NCI-H82 (cell line): ENCODE results near the gene MYLK.
A peak's percentile ranks its signal among the peaks of the same experiment; 100 is the strongest.
"Not testable (repeated sequence)": the region's sequence is repeated elsewhere in the genome, so short reads cannot be mapped to it uniquely, and the experiment has no call there.

Experiments
- DNase-seq: peaks from one replicate; lab custom pipeline; 2025; lab: John Stamatoyannopoulos, UW

MYLK gene

GRCh38 chr3:123623346-123623880, 260.7 kb downstream of the MYLK start:
- no peak for DNase-seq

DNA sequence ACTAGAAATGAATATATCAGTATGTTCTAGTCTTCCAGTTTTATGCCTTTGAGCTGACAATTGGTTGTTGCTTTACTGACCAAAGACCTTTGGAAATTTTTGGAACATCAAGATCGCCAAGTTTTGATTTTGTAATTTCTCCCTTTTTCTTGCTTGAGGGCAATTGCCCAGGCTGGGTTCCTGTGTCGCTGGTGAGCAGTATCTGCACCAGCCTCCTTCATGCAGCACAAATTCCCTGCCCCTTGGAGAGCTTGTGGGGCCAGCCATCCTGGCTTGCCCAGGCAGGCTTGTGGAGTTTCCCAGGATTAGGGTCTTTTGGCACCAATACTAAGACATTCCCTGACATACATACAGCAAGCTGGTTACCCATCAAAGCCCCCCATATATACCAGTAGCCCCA, 261.4 kb downstream of the MYLK start:
- no peak for DNase-seq

GRCh38 chr3:123621850-123622189, 262.3 kb downstream of the MYLK start:
- no peak for DNase-seq

GRCh38 chr3:123621186-123621849, 262.8 kb downstream of the MYLK start:
- peak; percentile 28 for DNase-seq

DNA sequence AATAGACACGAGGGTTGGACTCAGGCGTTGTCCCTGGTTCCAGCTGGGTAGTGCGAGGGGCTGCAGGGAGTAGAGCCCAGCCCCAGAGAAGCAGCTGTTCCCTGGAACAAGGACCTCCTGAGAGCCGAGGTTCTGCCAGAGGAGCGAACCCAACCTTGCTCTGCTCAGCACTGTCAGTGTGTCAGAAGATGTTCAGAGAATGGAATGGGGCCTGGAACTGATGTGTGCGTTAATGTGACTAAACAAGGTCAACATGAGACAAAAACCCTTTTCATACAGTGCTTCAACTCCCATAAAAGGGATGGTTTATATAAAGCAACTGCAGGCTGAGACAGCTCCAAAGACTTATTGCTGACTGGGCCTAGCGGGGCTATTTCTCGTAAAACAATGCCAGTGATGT, 263.8 kb downstream of the MYLK start:
- DNase-seq: no peak

DNA sequence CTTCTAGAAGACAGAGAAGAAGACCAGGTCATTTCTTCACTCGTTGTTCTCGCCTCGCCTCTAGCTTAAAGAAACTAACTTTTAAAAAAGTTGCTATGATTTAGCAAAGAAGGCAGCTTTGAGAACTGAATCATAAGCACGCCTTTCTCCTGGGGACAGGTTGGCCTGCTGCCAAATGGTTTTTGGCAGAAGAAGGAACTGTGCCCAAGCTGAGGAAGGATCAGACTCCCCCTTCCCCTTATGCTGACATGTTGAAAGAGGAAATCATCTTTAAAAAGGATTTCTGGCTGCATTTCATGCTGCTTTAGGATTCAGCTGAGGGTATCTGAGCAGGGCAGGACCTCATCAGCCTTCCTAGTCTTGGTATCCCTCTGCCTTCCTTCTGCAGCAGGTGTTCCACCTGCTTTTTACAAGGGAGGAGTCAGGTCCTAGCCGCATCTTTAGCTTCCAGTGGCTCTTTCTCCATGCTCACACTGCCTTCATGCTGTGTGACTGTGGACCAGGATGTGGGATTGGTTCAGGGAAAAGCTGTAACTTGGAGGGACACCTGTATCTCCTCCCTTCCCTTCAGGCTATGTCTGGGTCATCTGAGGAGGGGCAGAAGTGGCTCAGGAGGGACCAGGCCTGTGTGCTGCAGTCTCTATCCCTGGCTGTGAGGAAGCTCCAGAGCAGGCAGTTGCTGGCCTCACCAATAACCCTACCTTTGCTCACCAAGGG, 265.2 kb downstream of the MYLK start:
- peak; percentile 53 for DNase-seq

DNA sequence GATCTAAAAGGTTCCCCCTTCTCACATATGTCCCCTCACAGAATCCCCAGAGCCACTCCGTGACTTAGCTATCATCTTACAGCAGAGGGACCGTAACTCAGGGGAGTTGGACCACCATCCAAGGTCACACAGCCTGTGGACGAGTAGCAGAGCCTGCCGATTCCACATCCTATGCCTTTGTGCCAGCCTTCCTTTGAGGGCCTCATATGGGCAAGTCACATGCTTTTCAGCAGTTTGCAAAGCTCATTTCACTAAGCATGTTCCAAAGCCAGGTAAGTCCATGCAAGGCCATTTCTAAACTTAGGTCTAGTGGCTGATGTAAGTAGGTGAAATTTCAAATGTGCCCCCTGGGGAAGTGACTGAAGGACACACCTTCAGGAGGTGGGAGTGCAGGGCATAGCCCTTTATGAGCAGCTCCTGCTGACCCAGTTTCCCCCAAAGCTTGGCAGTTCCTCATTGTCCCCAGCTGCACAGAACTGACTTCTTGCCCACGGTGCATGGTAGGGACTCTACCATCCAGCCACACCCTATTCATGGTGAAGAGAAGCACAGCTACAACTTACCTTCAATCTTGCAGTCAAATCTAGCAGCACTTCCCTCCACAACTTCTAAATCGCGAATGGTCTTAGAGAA, 265.9 kb downstream of the MYLK start:
- DNase-seq: no peak

DNA sequence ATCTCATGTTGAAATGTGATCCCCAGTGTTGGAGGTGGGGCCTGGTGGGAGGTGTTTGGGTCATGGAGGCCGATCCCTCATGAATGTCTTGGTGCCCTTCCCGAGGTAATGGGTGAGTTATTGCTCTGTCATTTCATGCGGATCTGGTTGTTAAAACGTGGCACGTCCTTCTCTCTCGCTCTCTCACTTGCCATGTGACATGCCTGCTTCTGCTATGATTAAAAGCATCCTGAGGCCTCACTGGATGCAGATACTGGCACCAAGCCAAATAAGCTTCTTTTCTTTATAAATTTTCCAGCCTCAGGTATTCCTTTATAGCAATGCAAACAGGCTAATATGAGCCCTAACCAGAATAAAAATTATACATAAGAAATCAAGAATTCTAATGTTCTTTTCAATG, 267.5 kb downstream of the MYLK start:
- DNase-seq: no peak

DNA sequence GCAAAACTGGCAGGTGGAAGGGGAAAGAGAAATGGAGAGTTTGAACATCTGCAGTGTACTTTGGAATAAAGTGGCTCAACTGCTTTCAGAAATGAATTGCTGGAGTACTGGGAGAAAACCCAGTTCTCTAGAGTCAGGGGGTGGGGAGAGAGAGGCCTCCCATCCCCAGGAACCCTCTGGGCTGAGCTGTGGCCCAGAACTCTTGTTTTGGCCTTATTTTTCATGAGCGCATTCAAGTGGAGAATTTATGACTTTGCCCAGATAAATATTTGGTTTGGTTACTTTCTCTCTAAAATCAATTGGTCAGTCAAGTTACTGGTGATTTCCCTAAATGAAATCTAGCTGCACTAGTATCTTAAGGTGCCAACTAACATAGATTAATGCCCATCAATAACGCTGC, 270.6 kb downstream of the MYLK start:
- DNase-seq: no peak

- not testable (repeated sequence) for DNase-seq
Observed at GRCh38 chr3:123611674-123612073, 272.5 kb downstream of the MYLK start.

DNA sequence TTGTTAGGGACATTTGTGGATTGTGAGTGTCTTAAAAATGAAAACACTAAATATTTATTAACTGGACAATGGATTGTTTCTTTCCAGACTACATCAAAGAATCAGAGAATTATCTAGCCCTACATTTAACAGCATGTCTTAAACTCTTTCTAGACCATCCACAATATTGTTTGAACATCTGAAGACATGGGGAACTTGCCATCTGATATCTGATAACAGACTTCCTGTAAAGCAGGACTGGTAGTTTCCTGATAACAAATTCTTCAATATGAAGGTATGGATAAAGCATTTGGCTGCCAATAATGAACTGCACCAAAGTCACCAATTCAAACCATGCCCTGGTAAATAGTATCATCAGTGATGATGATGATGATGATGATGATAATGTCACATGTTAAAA, 273.1 kb downstream of the MYLK start:
- DNase-seq: no peak

DNA sequence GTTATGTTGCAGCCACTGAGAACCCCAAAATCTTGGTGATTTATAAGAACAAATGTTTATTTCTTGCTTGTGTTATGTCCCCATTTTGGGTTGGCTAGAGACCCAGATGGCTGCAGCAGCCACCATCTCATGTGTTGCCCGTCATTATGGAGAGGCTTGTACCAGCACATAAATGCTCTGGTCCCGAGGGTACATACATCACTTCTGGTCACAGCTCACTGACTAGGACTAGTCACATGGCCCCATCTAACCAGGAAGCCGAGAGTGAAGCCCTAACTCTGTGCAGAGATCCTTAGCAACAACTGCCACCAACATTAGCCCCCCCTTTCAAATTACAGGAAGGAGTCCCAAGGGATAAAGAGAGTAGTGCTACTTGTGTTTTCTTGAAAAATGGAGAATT, 273.8 kb downstream of the MYLK start:
- DNase-seq: peak; percentile 22

DNA sequence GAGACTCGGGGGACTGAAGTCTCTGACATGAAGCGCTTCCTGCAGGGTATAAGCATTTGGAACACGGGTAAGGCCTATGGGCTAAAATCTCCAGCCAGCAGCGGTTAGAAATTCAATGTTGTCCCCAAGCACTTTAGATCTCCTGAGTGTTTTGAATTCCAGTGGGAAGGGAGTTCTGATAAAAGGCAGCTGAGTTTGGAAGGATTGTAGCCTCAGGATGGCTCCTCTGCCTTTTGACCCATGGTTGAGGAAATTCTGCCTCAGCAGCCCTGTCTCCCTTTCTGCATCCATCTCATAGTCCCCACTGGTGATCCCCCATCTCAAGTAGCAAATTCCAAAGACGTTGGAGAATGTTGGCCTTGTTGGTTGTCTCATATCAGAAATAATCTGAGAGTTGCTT, 275.1 kb downstream of the MYLK start:
- no peak for DNase-seq

DNA sequence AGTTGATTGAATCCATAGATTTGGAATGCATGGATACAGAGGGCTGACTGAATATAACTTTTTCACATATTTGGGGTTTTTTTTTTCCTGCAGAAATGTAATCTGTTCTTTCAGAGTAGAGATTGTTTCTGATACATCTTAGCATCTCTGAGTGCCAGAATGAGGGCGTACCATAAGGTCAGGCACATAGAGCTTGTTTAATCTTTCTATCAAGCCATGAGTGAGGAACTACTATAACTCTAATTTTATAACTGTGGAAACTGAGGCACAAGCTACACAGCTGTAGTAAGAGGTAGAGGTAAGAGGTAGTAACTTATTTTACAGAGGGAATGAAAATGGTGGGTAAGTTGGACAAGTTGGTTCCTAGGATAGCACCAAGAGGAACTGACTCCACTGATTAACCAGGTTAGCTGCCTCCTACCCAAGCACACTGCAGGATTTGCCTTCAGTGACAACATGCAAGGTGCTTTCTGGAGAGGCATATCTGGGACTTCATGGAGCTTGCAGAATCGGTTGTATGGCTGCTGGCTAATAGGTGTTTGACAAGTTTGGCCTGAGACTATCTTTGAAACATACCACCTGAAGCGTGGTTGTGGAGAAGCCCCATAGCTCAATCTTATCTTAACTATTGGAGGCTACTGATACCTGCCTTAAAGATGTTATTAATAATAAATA, 275.7 kb downstream of the MYLK start:
- no peak for DNase-seq

DNA sequence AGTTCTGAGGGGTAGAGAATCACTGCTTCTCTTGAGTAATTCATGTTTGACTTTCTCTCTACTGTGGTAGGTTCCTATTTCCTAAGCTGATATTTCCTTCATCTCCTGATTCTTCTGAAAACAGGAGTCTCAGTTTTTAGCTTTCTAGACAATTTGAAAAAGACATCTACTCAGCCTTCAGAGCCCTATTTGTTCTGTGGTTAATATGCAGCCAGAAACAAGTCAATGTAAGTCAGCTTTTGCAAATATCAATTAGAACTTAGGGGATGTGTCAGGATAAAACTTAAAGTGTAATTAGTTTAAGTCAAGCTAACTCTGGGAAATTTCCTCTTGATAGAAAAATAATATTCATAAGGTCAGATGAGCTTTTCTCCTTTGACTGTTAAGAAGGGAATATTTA, 277.6 kb downstream of the MYLK start:
- no peak for DNase-seq

GRCh38 chr3:123605789-123606234, 278.3 kb downstream of the MYLK start:
- DNase-seq: no peak

GRCh38 chr3:123603153-123603552, 281.0 kb downstream of the MYLK start:
- DNase-seq: not testable (repeated sequence)

- DNase-seq: no peak
Observed at GRCh38 chr3:123602325-123602724, 281.8 kb downstream of the MYLK start.

DNA sequence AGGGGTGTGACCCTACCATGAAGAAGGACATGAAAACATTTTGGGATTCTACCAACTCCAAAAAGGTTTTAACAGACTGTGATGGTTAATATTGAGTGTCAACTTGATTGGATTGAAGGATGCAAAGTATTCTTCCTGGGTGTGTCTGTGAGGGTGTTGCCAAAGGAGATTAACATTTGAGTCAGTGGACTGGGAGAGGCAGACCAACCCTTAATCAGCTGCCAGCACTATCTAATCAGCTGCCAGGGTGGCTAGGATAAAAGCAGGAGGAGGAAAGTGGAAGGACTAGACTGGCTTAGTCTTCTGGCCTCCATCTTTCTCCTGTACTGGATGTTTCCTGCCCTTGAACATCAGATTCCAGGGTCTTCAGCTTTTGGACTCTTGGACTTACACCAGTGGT, 283.3 kb downstream of the MYLK start:
- DNase-seq: peak; percentile 90

GRCh38 chr3:123597561-123597960, 286.6 kb downstream of the MYLK start:
- DNase-seq: no peak

- no peak for DNase-seq
Observed at GRCh38 chr3:123595396-123596180, 288.5 kb downstream of the MYLK start.

DNA sequence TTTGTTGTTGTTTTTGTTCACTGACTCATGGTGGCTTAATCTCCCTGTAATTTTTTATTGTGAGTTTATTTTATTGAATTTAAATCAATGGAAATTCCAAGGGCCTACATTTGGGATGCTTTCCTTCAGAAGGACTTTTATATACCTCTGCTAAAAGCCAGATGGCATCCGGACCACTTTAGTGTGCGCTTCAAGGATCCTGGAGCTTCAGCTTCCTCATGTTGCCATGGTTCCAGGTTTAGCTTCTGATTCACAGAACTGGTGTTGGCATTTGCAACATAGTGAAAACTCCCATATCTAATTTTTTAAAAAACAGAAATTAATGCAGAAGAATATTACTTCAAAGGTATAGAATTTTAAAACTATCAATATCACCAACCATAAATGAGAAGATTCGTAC, 290.8 kb downstream of the MYLK start:
- no peak for DNase-seq
